Gastroesophageal sphincter (tissue), 3 donors: ENCODE measurements around the gene CRTAP.

Experiments used
- POLR2AphosphoS5 ChIP-seq: sonication (generic); formaldehyde crosslinking; IDR thresholded peaks from one replicate; pipeline ENCODE4 v1.6.1; 2017; ENCODE audit warnings: antibody characterized with exemption
- TF ChIP-seq, protein P1 (sequence below), 4 experiments: fragments of 200-600 bp in 2 of 4; fragments of 450-650 bp in 2 of 4; sonication (generic) in 1 of 4; IDR thresholded peaks; one replicate each; pipeline ENCODE4 v1.5.1; 2017 to 2019; ENCODE audit warnings: antibody characterized with exemption in 4 of 4, mild to moderate bottlenecking in 2 of 4, moderate library complexity in 2 of 4

DNA sequence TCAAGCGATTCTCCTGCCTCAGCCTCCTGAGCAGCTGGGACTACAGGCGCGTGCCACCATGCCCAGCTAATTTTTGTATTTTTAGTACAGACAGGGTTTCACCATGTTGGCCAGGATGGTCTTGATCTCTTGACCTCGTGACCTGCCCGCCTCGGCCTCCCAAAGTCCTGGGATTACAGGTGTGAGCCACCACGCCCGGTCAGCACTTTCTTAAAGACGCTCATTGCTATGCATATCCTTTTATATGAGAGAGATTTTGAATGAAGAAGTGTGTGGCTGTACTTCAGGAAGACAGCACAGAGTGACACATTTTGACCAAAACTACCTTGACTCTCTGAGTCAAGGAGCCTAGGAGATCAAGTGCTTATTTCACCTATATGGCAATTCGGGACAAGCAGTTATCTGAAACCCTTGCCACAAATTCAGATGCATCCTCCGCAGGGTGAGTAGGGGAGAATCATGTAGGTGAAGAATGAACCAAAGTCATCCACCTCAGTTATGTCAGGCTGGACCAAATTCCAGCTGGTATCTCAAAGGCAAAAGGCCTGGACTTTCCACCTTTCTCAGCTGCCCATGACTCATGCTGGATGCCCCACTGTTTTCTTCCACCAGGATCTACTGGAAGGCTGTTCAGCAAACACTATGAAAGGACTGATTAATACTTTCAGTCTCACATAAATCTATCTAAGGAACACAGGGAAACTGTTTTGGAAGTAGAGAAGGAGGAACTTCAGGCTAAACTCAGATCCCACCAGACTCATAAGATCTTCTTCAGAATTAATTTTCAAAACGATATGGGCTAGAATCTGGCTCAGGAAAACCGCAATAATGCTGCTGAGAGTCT, 72.9 kb downstream of the CRTAP start:
- TF ChIP-seq, protein P1, sequence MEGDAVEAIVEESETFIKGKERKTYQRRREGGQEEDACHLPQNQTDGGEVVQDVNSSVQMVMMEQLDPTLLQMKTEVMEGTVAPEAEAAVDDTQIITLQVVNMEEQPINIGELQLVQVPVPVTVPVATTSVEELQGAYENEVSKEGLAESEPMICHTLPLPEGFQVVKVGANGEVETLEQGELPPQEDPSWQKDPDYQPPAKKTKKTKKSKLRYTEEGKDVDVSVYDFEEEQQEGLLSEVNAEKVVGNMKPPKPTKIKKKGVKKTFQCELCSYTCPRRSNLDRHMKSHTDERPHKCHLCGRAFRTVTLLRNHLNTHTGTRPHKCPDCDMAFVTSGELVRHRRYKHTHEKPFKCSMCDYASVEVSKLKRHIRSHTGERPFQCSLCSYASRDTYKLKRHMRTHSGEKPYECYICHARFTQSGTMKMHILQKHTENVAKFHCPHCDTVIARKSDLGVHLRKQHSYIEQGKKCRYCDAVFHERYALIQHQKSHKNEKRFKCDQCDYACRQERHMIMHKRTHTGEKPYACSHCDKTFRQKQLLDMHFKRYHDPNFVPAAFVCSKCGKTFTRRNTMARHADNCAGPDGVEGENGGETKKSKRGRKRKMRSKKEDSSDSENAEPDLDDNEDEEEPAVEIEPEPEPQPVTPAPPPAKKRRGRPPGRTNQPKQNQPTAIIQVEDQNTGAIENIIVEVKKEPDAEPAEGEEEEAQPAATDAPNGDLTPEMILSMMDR (IDR thresholded peaks at IDR 0.05) = no peak
- TF ChIP-seq POLR2AphosphoS5 = no peak
